NOMO-1 treated with dmso at 0.1 percent for 144 hours (cell line): ENCODE measurements around the gene LCN15.
"Not testable (repeated sequence)": the region's sequence is repeated elsewhere in the genome, so short reads cannot be mapped to it uniquely, and the experiment has no call there.

ENCODE experiments used
- DNase-seq: peaks from one replicate; lab custom pipeline; 2025; ENCODE audit not compliant: unreplicated experiment; lab: John Stamatoyannopoulos, UW

The LCN15 gene

DNA sequence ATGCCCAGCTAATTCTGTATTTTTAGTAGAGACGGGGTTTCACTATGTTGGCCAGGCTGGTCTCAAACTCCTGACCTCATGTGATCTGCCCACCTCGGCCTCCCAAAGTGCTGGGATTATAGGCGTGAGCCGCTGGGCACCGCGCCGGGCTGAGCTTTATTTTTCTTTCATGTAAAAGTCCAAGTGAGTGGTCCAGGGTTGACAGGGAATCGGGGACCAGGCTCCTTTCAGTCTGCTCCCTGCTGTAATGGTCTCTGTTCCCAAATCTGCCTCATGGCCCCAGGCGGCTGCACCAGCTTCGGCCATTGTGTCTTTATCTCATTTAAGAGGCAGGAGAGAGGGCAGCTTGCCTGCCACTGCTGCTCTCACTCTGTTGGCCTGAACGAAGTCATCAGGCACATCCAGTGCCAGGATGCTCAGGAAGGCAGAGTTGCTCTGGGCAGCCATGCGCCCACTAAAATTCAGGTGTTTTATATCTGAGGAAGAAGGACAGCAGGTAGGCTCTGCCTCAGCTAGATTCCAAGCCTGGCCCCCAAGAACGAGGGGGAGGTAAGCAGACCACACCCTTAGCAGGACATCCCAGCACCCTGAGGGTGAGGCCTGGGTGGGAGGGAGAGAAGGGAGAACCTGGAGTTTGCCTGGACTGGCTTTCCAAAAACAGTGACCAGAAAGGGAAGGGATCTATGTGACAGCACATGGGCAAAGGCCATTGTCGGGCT, 30.1 kb upstream of the LCN15 start:
- no peak for DNase-seq

DNA sequence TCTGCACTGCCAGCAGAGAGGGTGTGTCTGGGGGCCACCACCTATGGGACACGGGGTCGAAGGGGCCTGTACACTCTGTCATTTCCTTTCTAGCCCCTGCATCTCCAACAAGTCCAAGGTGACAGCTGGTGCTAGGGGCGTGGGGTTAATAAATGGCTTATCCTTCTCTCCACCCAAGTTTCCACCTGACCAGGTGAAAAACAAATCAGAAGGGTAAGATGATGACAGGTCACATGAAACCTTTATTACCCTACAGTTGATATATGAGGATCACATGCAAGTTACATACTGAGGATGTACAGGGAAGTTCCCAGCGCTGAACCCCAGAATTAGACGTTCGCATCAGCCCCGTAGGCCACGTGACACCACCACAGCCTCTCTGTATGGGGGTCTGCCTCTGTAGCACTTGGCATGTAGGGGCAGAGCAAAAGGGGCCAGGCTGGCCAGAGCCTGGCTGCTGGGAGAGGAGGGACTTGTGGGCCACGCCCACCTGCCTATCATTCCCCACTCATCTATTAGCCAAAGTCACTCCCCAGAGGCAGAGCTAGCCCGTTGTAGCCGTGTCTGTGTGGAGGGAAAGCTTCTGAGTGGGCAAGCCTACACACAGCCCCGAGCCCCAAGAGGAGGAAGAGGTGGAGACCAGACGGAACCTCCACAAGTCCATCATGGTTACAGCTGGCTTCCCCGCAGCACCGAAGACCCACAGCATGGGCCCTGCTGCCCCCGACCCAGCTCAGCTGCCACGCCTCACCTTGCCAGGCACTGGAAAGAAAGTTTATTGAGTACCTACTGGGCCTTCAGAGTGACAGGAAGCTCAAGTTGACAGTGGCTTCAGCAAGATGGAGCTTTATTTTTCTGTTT, 29.0 kb upstream of the LCN15 start:
- DNase-seq = no peak

DNA sequence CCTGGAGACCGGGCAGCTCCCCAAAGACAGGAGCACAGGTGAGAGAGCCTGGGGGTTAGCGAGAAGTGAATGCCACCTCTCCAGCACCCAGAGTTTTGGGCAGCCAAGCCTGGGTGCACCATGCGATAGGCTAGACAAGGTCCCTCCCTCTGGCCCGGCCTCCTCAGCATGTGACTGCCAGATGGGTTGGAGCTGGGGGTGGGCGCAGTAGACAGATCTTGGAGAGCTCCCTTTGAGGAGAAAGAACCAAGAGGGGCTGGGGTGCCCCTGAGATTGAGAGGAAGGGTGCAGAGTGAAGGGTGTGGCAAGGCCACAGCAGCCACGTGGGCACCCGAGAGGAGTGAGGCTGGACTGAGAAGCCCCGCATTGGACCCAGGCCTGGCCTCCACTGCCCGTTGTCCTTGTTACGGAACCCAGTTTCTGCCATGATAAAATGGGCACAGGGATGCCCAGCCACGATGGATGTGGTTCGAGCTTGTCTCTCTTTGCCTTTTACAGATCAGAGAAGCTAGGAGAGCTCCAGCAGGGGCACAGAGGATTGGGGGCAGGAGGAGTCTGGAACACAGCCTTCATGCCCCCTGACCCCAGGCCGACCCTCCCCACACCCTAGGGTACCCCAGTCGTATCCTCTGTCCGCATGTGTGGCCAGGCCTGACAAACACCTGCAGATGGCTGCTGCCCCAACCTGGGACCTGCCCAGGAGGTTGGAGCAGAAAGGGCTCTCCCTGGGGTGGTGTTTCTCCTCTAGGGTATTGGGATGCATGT, 28.2 kb upstream of the LCN15 start:
- DNase-seq = no peak

DNA sequence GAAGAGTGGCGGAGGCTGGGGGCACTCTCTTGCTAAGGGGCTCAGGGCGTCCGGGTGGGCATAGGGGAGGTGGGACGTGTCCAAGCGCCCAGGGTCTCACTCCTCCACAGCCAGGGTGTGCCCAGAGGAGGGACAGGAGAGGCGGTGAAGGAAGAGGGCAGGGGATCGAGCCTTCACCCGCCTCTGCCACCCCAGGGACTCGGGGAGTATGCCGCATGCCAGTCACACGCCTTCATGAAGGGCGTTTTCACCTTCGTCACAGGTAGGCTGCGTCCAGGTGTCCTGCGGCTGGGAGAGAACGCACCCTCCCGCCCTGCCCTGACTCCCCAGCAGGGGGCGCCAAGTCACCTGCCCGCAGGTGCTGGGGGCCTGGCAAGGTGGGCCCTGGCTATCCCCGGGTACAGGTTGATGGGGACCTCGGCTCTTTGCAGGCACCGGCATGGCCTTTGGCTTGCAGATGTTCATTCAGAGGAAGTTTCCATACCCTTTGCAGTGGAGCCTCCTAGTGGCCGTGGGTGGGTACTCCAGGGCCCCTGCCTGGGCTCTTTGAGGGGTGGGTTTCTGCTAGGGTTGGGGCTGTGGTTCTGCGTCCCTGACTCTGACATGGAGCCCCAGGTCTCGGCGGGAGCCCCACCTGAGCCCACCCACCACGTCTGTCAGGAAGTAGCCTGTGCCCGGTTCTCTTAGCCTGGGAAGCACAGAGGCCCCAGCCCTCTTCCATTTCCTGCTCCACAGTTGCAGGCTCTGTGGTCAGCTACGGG, 27.4 kb upstream of the LCN15 start:
- DNase-seq = peak; percentile 62

DNA sequence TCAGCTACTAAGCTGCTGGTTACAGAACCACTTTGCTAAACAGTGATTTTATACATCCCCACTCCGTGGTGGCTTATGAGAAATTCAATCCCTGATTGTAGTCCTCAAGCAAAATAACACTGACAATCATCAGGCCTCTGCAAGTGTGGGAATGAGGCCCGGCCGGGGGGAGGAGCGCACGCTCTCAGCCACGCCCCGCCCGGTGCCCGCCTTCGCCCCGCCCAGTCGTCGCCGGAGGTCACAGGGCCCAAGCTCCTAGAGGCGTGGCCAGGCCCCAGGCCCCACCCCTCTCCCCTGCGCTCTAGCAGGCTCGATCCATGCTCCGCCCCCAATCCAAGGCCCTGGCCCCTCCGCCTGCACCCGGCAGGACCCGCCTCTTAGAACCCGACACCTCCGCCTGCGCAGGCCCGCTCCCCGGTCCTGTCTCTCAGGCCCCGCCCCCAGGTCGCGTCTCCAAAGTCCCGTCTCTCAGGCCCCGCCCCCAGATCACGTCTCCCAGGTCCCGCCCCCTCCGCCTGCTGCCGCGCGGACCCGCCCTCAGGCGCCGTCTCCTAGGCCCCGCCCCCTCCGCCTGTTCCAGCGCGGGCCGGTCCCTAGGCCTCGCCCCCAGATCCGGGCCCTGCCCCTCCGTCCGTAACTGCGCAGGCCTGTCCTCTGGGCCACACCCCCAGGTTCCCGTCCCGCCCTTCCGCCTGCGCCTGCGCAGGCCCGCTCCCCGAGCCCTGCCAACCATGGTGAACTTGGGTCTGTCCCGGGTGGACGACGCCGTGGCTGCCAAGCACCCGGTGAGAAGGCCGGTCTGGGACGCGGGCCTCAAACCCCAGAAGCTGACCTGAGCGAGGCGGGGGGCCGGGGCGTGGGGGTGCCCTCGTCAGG, 26.6 kb upstream of the LCN15 start, which contains the start of gene TMEM141:
Gene TMEM141 (plus strand): TSS at position 705 of the 876 bp plus-strand sequence. CDS start 27 bp downstream, at position 732.
- peak; percentile 100 for DNase-seq

DNA sequence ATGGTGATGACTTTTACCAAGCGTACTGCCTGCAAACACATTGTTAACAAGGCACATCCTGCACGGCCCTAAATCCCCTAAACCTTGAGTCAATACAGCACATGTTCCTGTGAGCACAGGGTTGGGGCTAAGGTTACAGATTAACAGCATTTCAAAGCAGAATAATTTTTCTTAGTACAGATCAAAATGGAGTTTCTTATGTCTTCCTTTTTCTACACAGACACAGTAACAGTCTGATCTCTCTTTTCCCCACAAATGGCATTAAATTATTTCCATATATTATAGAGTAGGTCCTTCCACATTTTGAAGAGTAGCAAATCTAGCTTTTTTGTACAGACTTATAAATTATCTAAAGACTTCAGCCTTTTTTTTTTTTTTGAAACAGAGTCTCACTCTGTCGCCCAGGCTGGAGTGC, 25.2 kb upstream of the LCN15 start:
- DNase-seq = no peak

DNA sequence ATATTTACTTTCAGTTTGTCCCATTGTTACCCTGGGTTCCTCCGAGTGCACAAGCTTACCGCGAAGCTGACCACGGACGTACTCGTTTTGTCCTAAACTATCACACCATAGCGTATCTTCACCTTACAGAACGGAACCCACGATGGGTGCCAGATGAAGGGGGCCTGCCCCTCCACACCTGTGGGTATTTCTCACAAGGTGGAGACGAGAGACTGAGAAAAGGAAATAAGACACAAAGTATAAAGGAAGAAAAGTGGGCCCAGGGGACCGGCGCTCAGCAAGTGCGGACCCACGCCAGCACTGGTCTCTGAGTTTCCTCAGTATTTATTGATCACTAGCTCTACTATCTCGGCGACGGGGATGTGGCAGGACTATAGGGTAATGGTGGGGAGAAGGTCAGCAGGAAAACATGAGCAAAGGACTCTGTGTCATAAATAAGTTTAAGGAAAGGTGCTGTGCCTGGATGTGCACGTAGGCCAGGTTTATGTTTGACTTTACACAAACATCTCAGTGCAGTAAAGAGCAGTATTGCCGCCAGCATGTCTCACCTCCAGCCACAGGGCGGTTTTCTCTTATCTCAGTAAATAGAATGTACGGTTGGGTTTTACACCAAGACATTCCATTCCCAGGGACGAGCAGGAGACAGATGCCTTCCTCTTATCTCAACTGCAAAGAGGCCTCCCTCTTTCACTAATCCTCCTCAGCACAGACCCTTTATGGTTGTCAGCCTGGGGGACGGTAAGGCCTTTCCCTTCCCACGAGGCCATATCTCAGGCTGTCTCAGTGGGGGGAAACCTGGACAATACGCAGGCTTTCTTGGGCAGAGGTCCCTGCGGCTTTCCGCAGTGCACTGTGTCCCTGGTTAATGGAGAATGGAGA, 24.6 kb upstream of the LCN15 start:
- DNase-seq = not testable (repeated sequence)

DNA sequence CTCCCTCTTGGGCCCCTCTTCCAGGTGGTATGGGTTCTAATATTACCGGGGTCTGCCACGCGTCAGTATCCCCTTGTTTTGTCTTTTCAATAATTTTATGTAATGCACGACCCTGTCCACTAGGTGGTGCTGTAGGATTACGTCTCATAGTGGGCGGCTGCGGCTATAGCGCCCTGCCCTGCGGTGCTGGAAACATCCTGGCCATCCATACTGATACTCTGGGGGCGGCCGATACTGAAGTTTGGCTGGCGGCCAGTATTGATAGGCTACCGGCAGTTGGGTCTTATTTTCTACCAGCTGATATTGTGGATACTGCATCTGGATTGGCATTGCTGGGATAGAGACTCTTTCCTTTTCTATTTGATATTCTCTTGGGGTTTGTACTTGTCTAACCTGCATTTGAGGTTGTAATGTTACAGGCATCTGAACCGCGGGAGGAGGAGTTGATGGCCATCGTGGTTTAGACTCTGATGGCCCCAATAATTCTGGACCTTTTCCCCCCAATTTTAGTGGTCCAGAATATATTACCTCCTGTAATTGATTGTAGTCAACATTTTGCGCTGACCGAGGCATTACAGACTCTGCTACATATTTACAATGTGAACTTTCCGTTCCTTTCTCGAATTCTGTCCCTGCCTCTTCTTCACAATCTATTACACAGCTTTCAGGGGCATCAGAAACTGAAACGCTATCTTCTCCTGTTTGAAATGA, 23.5 kb upstream of the LCN15 start:
- peak; percentile 68 for DNase-seq

DNA sequence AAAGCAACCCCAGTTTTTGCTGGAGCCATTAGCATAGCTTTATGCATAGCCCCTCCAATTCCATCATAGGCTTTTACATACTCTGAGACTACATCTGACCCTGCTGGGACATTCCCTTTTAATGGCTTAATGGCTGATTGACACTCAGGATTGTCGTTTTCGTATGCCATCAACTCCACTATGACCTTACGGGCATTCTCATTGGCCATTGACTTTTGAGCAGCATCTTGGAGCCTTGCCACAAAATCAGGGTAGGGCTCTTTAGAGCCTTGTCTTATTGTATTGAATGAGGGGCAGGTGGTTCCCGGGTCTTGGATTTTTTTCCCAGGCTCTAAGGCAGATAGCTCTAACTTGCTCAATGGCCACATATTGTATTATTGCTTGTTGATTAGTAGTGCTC, 22.7 kb upstream of the LCN15 start:
- not testable (repeated sequence) for DNase-seq

DNA sequence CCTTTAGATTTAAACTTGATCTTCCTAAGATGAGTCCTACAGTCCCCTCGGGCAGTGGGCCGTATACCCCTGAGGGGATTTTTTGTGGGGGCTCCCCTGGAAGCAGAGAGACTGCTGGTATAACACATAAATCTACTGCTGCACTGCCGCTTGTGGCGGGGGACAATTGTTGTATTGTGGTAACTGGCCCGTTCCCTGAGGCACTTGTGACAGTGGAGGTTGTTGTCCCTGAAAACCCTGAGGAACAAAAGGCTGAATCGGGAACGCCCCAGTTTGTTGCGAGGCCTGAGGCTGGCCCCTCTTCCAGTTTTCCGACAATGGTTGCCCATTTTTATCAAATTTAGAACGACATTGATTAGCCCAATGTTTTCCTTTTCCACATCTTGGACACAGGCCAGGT, 22.1 kb upstream of the LCN15 start:
- DNase-seq = no peak

DNA sequence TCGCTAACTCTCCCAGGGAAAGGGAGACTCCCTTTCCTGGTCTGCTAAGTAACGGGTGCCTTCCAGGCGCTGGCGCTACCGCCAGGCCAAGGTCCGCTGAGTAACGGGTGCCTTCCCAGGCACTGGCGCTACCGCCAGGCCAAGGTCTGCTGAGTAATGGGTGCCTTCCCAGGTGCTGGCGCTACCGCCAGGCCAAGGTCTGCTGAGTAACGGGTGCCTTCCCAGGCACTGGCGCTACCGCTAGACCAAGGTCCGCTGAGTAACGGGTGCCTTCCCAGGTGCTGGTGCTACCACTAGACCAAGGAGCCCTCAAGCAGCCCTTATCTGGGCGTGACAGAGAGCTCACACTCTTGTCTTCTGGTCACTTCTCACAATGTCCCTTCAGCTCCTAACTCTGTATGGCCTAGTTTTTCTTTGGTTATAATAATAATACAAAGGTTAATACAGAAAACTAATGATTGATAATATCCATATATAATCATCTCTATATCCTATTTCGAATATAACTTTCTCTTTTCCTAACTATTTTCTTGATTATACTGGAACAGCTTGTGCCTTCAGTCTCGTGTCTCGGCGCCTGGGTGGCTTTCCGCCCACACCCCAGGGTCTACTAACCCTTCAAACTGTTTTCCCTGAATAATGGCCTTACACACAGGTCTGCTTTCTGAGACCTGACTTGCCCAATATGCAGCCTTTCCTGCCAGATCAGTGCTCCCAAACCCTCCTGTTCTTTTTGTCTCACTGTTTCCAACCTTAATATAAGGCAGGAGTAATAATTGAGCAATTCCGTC, 21.4 kb upstream of the LCN15 start:
- DNase-seq = not testable (repeated sequence)

DNA sequence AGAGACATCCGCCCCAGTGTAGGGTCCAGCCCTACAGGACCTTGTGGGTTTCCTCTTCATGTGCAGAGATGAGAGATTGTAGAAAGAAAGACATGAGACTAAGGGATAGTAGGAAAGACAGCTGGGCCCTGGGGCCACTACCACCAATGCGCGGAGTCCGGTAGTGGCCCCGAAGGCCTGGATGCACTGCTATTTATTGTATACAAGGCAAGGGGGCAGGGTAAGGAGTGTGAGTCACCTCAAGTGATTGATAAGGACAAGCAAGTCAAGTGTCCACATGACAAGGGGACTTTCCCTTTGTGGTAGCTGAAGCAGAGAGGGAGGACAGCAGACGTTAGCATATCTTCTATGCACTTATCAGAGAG, 20.7 kb upstream of the LCN15 start:
- DNase-seq = no peak

DNA sequence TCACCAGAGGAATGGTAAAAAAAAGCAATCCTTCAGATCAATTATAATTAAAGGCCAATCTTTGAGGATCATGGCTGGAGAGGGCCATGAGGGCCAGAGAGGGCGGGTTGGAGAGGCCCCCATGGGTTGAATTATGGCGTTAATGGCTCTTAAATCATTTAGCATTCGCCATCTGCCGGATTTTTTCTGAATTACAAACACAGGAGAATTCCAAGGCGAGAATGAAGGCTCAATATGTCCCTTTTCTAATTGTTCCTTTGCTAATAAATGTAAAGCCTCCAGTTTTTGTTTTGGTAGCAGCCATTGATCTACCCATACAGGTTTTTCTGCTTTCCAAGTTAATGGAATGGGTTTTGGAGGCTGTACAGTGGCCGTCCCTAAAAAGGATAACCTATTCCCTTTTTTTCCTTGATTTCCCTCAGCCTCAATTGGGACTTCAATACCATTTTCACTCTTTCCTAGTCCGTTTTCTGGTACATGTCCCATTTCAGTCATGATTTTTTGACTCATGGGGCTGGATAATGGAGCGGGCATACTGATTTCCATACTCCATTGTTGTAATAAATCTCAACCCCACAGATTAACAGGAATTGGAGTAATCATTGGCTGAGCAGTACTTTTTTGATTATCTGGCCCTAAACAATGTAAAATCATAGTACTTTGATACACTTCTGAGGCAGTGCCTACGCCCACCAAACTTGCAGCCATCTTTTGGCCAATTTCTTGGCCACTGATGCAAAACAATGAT, 20.1 kb upstream of the LCN15 start:
- DNase-seq = no peak

DNA sequence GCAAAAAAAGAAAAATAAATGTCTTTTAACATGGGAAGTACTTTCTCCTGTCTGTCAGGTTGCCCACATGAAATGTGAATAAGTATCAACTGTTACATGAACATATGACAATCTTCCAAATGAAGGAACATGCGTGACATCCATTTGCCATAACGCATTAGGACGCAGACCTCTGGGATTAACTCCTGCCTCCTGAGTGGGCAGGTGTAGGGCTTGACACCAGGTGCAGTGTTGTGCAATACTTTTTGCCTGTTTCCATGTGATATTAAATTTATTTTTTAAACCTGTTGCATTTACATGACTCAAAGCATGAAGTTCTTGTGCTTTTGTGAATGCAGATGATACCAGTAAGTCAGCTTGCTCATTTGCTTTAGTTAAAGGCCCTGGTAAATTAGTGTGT, 18.1 kb upstream of the LCN15 start:
- DNase-seq = no peak

DNA sequence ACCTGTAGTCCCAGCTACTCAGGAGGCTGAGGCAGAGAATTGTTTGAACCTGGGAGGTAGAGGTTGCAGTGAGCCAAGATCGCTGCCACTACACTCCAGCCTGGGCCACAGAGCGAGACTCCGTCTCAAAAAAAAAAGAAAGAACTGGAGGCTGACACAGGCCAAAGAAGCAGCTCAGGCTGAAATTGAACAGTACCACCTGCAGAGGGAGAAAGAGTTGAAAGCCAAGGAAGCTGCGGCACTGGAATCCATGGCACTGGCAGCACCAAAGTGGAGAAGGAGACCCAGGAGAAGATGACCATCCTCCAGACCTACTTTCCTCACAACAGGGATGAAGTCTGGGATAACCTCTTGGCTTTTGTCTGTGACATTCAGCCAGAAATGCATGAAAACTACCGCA, 15.5 kb upstream of the LCN15 start:
- no peak for DNase-seq

DNA sequence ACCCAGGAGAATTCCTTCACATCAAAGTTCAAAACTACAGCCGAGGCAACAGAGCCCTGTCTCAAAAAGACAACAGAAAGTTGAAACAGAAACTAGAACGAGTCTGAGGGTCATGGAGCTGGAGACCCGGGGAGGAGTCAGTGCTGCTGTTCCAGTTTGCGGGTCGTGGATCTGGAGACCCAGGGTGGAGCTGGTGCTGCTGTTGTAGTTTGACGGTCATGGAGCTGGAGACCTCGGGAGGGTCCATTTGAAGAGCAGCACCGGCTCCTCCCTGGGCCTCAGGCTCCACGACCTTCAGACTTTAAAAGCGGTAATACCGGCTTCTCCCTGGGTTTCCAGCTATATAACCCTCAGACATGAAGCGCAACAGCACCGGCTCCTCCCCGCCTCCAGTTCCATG, 13.0 kb upstream of the LCN15 start:
- no peak for DNase-seq

DNA sequence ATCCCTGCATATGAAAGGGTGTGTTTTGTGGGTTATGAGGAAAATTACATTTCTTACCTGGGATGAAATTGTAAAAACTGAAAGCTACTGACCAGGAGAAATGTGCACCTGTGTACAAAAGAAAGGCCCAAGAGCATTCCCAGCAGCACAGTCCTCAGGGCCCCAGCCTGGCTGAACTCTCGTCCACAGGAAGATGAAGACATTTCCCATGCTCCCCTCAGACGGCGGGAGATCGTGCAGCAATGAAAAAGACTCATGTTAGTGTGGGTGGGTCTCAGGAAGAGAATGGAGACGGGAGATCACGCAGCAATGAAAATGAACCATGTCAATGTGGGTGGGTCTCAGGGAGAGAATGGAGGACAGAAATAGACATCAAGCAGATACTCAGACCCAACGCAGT, 12.6 kb upstream of the LCN15 start:
- no peak for DNase-seq
